Measurements from ENCODE around the gene PSD2. TPM values are rescaled to one million over a fixed set of nuclear protein-coding genes. Genes with fewer than 3 reads are reported as not detected.

Gene PSD2
- total RNA-seq, 4 donors from 2014 or later: under 0.01 to 0.17 (median 0.13) TPM; not detected in 1

- intact Hi-C loops (cut with DNase I): no loop called here
- 39% methylated on average over 3 of the region's 3 CpGs for WGBS
- no peaks in the 10 kb centered on the region for H3K4me1 ChIP-seq
- H3K36me3 ChIP-seq: no peaks in the 10 kb centered on the region
- no peak overlapping the region for H3K4me3 ChIP-seq
- peaks cover 0 to 20% (median 0%) of the 10 kb centered on the region in 4 donors for H3K27me3 ChIP-seq
- H3K27ac ChIP-seq (replicated peaks in 1 of 4): no peak overlapping the region
- no peak for DNase-seq (ENCODE audit: extremely low spot score)
- H3K9me3 ChIP-seq: no peaks in the 10 kb centered on the region
- TF ChIP-seq POLR2A (IDR thresholded peaks at IDR 0.05; ENCODE audit: low read depth) (no peak), CTCF (IDR thresholded peaks at IDR 0.05) (no peak), EP300 (IDR thresholded peaks at IDR 0.05) (no peak), POLR2AphosphoS5 (IDR thresholded peaks at IDR 0.05) (no peak)
Measured at GRCh38 chr5:139835656-139836055, 40.0 kb downstream of the PSD2 start.

- Histone ChIP-seq H3K36me3 (no peaks in the 10 kb centered on the region), H3K27me3 (peaks cover 0 to 20% (median 0%) of the 10 kb centered on the region in 4 donors), H3K27ac (replicated peaks in 1 of 4) (no peak overlapping the region), H3K4me1 (no peaks in the 10 kb centered on the region), H3K4me3 (no peak overlapping the region), H3K9me3 (no peaks in the 10 kb centered on the region)
- WGBS: 93% methylated on average over 19 of the region's 22 CpGs
- intact Hi-C loops (cut with DNase I): no loop called here
- TF ChIP-seq POLR2AphosphoS5 (IDR thresholded peaks at IDR 0.05) (no peak), POLR2A (IDR thresholded peaks at IDR 0.05; ENCODE audit: low read depth) (no peak), EP300 (IDR thresholded peaks at IDR 0.05) (no peak), CTCF (IDR thresholded peaks at IDR 0.05) (no peak)
- DNase-seq (ENCODE audit: extremely low spot score): no peak
Measured at GRCh38 chr5:139836469-139837208, 41.0 kb downstream of the PSD2 start.

GRCh38 chr5:139837711-139838380, 42.2 kb downstream of the PSD2 start:
- TF ChIP-seq POLR2AphosphoS5 (IDR thresholded peaks at IDR 0.05) (no peak), EP300 (IDR thresholded peaks at IDR 0.05) (no peak), POLR2A (IDR thresholded peaks at IDR 0.05; ENCODE audit: low read depth) (no peak), CTCF (IDR thresholded peaks at IDR 0.05) (no peak)
- H3K36me3 ChIP-seq: no peaks in the 10 kb centered on the region
- H3K27ac ChIP-seq (replicated peaks in 1 of 4): no peak overlapping the region
- no peaks in the 10 kb centered on the region for H3K9me3 ChIP-seq
- no peak for DNase-seq (ENCODE audit: extremely low spot score)
- 86% methylated on average over 9 of the region's 10 CpGs for WGBS
- no peaks in the 10 kb centered on the region for H3K4me1 ChIP-seq
- peaks cover 0 to 26% (median 0%) of the 10 kb centered on the region in 4 donors for H3K27me3 ChIP-seq
- no peak overlapping the region for H3K4me3 ChIP-seq
- intact Hi-C loops (cut with DNase I): no loop called here

- WGBS: 90% methylated on average over 7 of the region's 12 CpGs
- TF ChIP-seq CTCF (IDR thresholded peaks at IDR 0.05): no peak
- TF ChIP-seq POLR2AphosphoS5 (IDR thresholded peaks at IDR 0.05): no peak
- TF ChIP-seq EP300 (IDR thresholded peaks at IDR 0.05): no peak
- TF ChIP-seq POLR2A (IDR thresholded peaks at IDR 0.05; ENCODE audit: low read depth): no peak
- Histone ChIP-seq H3K27me3 (peaks cover 0 to 26% (median 0%) of the 10 kb centered on the region in 4 donors), H3K4me1 (no peaks in the 10 kb centered on the region), H3K36me3 (no peaks in the 10 kb centered on the region), H3K4me3 (no peak overlapping the region), H3K27ac (replicated peaks in 1 of 4) (no peak overlapping the region), H3K9me3 (no peaks in the 10 kb centered on the region)
- no peak for DNase-seq (ENCODE audit: extremely low spot score)
- intact Hi-C loops (cut with DNase I): no loop called here
Measured at GRCh38 chr5:139838381-139839197, 43.0 kb downstream of the PSD2 start.

Measured in esophagus muscularis mucosa (tissue), 4 donors.